Globus pallidus (tissue), 1 donor: ENCODE results near the gene ARID4A.
"Not testable (repeated sequence)": the region's sequence is repeated elsewhere in the genome, so short reads cannot be mapped to it uniquely, and the experiment has no call there.

Experiments used
- DNase-seq: peaks from one replicate; pipeline ENCODE4 v3.0.0-alpha.2; 2015; ENCODE audit warnings: low spot score

ARID4A gene

GRCh38 chr14:58294201-58294600, 4.2 kb upstream of the ARID4A start:
- no peak for DNase-seq

GRCh38 chr14:58296726-58297125, 1.6 kb upstream of the ARID4A start:
- no peak for DNase-seq

- DNase-seq: no peak
Measured at GRCh38 chr14:58297412-58297761, 968 bp upstream of the ARID4A start.

- peak; percentile 100 for DNase-seq
Measured at GRCh38 chr14:58297762-58298476, 436 bp upstream of the ARID4A start.

- DNase-seq: peak; percentile 33
Measured at GRCh38 chr14:58299401-58300330, 1.3 kb downstream of the ARID4A start.

- DNase-seq: no peak
Measured at GRCh38 chr14:58301416-58301815, 3.1 kb downstream of the ARID4A start.

GRCh38 chr14:58305730-58306129, 7.4 kb downstream of the ARID4A start:
- DNase-seq: no peak

GRCh38 chr14:58307597-58308316, 9.4 kb downstream of the ARID4A start:
- no peak for DNase-seq

GRCh38 chr14:58309086-58309485, 10.7 kb downstream of the ARID4A start:
- no peak for DNase-seq

GRCh38 chr14:58313699-58314098, 15.3 kb downstream of the ARID4A start:
- DNase-seq: no peak

- DNase-seq: no peak
Measured at GRCh38 chr14:58315606-58316005, 17.3 kb downstream of the ARID4A start.

- no peak for DNase-seq
Measured at GRCh38 chr14:58327019-58327418, 28.7 kb downstream of the ARID4A start.

- peak; percentile 89 for DNase-seq
Measured at GRCh38 chr14:58331111-58331510, 32.8 kb downstream of the ARID4A start.

- peak; percentile 17 for DNase-seq
Measured at GRCh38 chr14:58332561-58332960, 34.2 kb downstream of the ARID4A start.

GRCh38 chr14:58339666-58340065, 41.3 kb downstream of the ARID4A start:
- not testable (repeated sequence) for DNase-seq

- no peak for DNase-seq
Measured at GRCh38 chr14:58341152-58341748, 42.9 kb downstream of the ARID4A start.

GRCh38 chr14:58343535-58343934, 45.2 kb downstream of the ARID4A start:
- not testable (repeated sequence) for DNase-seq

- no peak for DNase-seq
Measured at GRCh38 chr14:58353516-58354299, 55.4 kb downstream of the ARID4A start.

GRCh38 chr14:58354808-58355207, 56.5 kb downstream of the ARID4A start:
- no peak for DNase-seq

GRCh38 chr14:58356268-58356667, 57.9 kb downstream of the ARID4A start:
- no peak for DNase-seq

- DNase-seq: not testable (repeated sequence)
Measured at GRCh38 chr14:58362272-58362671, 63.9 kb downstream of the ARID4A start.
